Activated CD4-positive, alpha-beta T cell treated with anti-CD3 and anti-CD28 coated beads, Interleukin-2, amount 10 ng/mL, durations not matched to agents 7 days and 5 days (primary cell): ENCODE results near the gene SLC16A2. TPM values are rescaled to one million over a fixed set of nuclear protein-coding genes. Genes with fewer than 3 reads are reported as not detected.
A peak's percentile ranks its signal among the peaks of the same experiment; 100 is the strongest.

Experiments used
- CTCF ChIA-PET: fragments of 350-600 bp; sonication (Branson Sonifier 250); formaldehyde crosslinking; loops from one replicate; lab custom pipeline; 2021; ENCODE audit warnings: antibody characterized with exemption; lab: Charles Lee
- POLR2A ChIA-PET: fragments of 350-600 bp; sonication (Branson Sonifier 250); formaldehyde crosslinking; loops from one replicate; lab custom pipeline; 2021; ENCODE audit warnings: antibody characterized with exemption; lab: Charles Lee
- DNase-seq: peaks from one replicate; pipeline ENCODE4 v3.0.0-alpha.2; 2020
- H3K27ac Mint-ChIP-seq: one replicate; pipeline ENCODE4 v1.8.0; 2021; ENCODE audit warnings: mild to moderate bottlenecking, moderate library complexity, mixed read lengths
- H3K27me3 Mint-ChIP-seq: one replicate; pipeline ENCODE4 v1.8.0; 2021; ENCODE audit warnings: mixed read lengths
- H3K36me3 Mint-ChIP-seq: one replicate; pipeline ENCODE4 v1.8.0; 2021; ENCODE audit warnings: low read depth, mixed read lengths
- H3K4me1 Mint-ChIP-seq: one replicate; pipeline ENCODE4 v1.8.0; 2021; ENCODE audit warnings: mixed read lengths
- H3K4me3 Mint-ChIP-seq: one replicate; pipeline ENCODE4 v1.8.0; 2021; ENCODE audit warnings: mild to moderate bottlenecking, moderate library complexity, mixed read lengths
- H3K9me3 Mint-ChIP-seq: one replicate; pipeline ENCODE4 v1.8.0; 2021; ENCODE audit warnings: mixed read lengths
- total RNA-seq, 2 experiments: library from RNA; stranded (reverse); gene quantifications; one replicate each; pipeline ENCODE4 v1.2.3, GENCODE V29; 2021

The SLC16A2 gene
- total RNA-seq, 2 experiments from 2014 or later, result 0.12 TPM; not detected in 1

GRCh38 chrX:74535408-74536151, 114.3 kb downstream of the SLC16A2 start:
- ChIA-PET CTCF (interaction anchor here (1.3 kb wide), 2 partner anchors 9 to 14 kb away, joined by 3 read pairs; no protein-coding TSS in a partner anchor), POLR2A (no interaction called here)
- peak overlapping the region; percentile 83 for H3K27ac Mint-ChIP-seq
- H3K4me1 Mint-ChIP-seq, result peaks cover 17% of the 10 kb centered on the region
- DNase-seq, result peak; percentile 24
- H3K27me3 Mint-ChIP-seq, result no peaks in the 10 kb centered on the region
- peak overlapping the region; percentile 68 for H3K4me3 Mint-ChIP-seq
- no peaks in the 10 kb centered on the region for H3K9me3 Mint-ChIP-seq
- H3K36me3 Mint-ChIP-seq, result no peaks in the 10 kb centered on the region

GRCh38 chrX:74536152-74536831, 115.0 kb downstream of the SLC16A2 start:
- CTCF ChIA-PET, result interaction anchor here (0.6 to 1.3 kb wide), 2 partner anchors 15 to 354 kb away, joined by 3 read pairs; no protein-coding TSS in a partner anchor

GRCh38 chrX:74536832-74537371, 115.6 kb downstream of the SLC16A2 start:
- peak overlapping the region; percentile 41 for H3K27ac Mint-ChIP-seq
- H3K36me3 Mint-ChIP-seq, result no peaks in the 10 kb centered on the region
- CTCF ChIA-PET, result interaction anchor here (0.5 to 0.6 kb wide), 2 partner anchors 198 to 353 kb away, joined by 3 read pairs; no protein-coding TSS in a partner anchor

More at GRCh38 chrX:74536152-74536831, 115.0 kb downstream of the SLC16A2 start:
- no peaks in the 10 kb centered on the region for H3K9me3 Mint-ChIP-seq
- POLR2A ChIA-PET, result no interaction called here
- peak overlapping the region; percentile 83 for H3K27ac Mint-ChIP-seq
- peak overlapping the region; percentile 68 for H3K4me3 Mint-ChIP-seq
- H3K36me3 Mint-ChIP-seq, result no peaks in the 10 kb centered on the region
- H3K27me3 Mint-ChIP-seq, result no peaks in the 10 kb centered on the region
- H3K4me1 Mint-ChIP-seq, result peaks cover 17% of the 10 kb centered on the region
- peak; percentile 9 for DNase-seq

DNA sequence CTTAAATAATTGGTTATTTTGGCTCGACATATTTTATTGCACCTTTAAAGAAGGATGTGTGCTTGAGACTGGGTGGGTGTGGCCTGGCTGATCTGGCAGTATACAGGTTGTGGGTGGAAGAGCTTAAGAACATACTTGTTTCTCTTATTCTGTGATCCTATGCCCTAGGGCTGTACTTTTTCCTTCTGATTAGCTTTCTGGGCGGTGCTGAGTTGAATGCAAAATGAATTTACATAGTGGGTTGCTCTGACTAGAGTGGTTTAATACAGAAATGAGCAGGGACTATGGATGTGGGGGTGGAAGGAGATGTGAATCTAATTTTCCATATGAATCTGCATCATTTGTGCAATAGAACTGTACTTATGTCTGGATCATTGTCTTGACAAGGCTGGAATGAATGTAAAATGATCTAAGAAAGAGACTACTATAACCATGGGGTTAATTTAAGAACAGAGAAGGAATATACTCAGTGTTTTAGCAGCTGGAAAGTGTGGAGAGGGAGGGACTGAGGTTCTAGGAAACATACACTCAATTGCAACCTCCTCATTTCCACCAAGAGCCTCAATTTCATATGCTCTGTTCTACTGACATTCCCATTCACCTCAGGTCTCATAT, 119.4 kb downstream of the SLC16A2 start:
- Mint-ChIP-seq H3K4me1 (peaks cover 10% of the 10 kb centered on the region), H3K4me3 (no peak overlapping the region), H3K27me3 (no peaks in the 10 kb centered on the region), H3K36me3 (no peaks in the 10 kb centered on the region), H3K27ac (no peak overlapping the region), H3K9me3 (peaks cover 2% of the 10 kb centered on the region)
- ChIA-PET POLR2A (no interaction called here), CTCF (interaction anchor here (1.2 kb wide), 1 partner anchor 10 kb away, joined by 4 read pairs; no protein-coding TSS in a partner anchor)
- DNase-seq, result no peak

More at GRCh38 chrX:74536832-74537371, 115.6 kb downstream of the SLC16A2 start:
- peaks cover 17% of the 10 kb centered on the region for H3K4me1 Mint-ChIP-seq
- POLR2A ChIA-PET, result no interaction called here
- peak overlapping the region; percentile 68 for H3K4me3 Mint-ChIP-seq
- no peak for DNase-seq
- H3K27me3 Mint-ChIP-seq, result no peaks in the 10 kb centered on the region
- H3K9me3 Mint-ChIP-seq, result no peaks in the 10 kb centered on the region

DNA sequence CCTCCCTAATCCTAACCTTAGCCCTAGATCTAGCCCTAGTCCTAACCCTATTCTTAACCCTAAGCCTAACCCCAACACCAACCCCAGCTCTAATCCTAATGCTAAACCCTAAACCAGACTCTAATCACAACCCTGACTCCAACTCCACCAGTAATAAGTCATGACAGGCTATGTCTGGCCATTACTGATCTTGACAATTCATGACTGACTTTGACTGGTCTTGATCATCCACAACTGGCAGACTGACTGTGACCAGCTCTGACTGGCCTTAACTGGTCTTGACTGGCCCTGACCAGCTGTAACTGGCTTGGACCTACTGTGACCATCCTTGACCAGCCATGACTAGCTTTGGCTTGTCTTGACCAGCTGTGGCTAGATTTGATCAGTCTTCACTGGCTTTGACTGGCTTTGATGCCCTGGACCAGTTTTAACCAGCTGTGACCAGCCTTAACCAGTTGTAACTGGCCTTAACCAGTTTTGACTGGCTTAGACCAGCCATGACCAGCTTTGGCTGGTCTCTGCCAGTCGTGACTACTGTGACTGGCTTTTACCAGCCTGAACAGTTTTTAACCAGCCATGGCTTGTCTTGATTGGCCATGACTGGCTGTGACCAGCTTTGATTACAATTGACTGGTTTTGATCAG, 124.7 kb downstream of the SLC16A2 start:
- no peak overlapping the region for H3K4me3 Mint-ChIP-seq
- DNase-seq, result no peak
- H3K27me3 Mint-ChIP-seq, result no peaks in the 10 kb centered on the region
- ChIA-PET POLR2A (no interaction called here), CTCF (no interaction called here)
- H3K27ac Mint-ChIP-seq, result no peak overlapping the region
- H3K4me1 Mint-ChIP-seq, result peaks cover 6% of the 10 kb centered on the region
- peaks cover 2% of the 10 kb centered on the region for H3K9me3 Mint-ChIP-seq
- no peaks in the 10 kb centered on the region for H3K36me3 Mint-ChIP-seq

- no peaks in the 10 kb centered on the region for H3K27me3 Mint-ChIP-seq
- H3K27ac Mint-ChIP-seq, result no peak overlapping the region
- peaks cover 6% of the 10 kb centered on the region for H3K4me1 Mint-ChIP-seq
- peaks cover 2% of the 10 kb centered on the region for H3K9me3 Mint-ChIP-seq
- CTCF ChIA-PET, result interaction anchor here (0.6 to 1.0 kb wide), 3 partner anchors 15 to 90 kb away, joined by 3 to 4 read pairs (median 4); no protein-coding TSS in a partner anchor
- H3K36me3 Mint-ChIP-seq, result no peaks in the 10 kb centered on the region
- DNase-seq, result no peak
- no peak overlapping the region for H3K4me3 Mint-ChIP-seq
- POLR2A ChIA-PET, result no interaction called here
These were observed 125.7 kb downstream of the SLC16A2 start for GRCh38 chrX:74546984-74547383.

GRCh38 chrX:74550295-74550802, 129.1 kb downstream of the SLC16A2 start:
- no peaks in the 10 kb centered on the region for H3K27me3 Mint-ChIP-seq

GRCh38 chrX:74551934-74552333, 130.6 kb downstream of the SLC16A2 start:
- Mint-ChIP-seq H3K27ac (no peak overlapping the region), H3K36me3 (no peaks in the 10 kb centered on the region), H3K27me3 (no peaks in the 10 kb centered on the region), H3K4me1 (peaks cover 6% of the 10 kb centered on the region), H3K4me3 (no peak overlapping the region), H3K9me3 (no peaks in the 10 kb centered on the region)
- CTCF ChIA-PET, result no interaction called here
- POLR2A ChIA-PET, result no interaction called here
- DNase-seq, result no peak

More at GRCh38 chrX:74550295-74550802, 129.1 kb downstream of the SLC16A2 start:
- Mint-ChIP-seq H3K4me1 (peaks cover 6% of the 10 kb centered on the region), H3K4me3 (peak overlapping the region; percentile 23), H3K36me3 (no peaks in the 10 kb centered on the region), H3K9me3 (no peaks in the 10 kb centered on the region), H3K27ac (peak overlapping the region; percentile 10)
- DNase-seq, result peak; percentile 81
- POLR2A ChIA-PET, result no interaction called here
- CTCF ChIA-PET, result interaction anchor here (0.6 to 1.4 kb wide), 3 partner anchors 10 to 111 kb away, joined by 3 to 4 read pairs (median 3); no protein-coding TSS in a partner anchor

DNA sequence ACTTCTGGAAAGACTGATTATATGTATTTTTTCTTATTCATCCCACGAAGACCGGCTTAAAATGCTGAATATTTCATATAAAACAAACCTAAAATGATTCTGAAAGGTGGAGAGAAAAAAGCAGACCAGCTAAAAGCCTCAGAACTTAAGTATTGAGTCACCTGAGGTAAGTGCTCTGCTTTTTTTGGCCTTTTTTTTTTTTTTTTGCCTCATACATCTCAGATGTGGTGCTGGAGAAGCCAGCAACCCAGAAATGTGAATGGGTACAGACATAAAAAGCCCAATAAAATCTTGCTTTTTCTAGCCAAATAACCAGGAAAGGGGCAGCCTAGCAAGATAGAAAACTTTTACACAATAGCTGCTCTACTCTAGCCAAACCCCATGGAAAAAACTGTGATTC, 136.1 kb downstream of the SLC16A2 start:
- Mint-ChIP-seq H3K4me1 (no peaks in the 10 kb centered on the region), H3K9me3 (no peaks in the 10 kb centered on the region), H3K4me3 (no peak overlapping the region), H3K36me3 (no peaks in the 10 kb centered on the region), H3K27me3 (no peaks in the 10 kb centered on the region), H3K27ac (no peak overlapping the region)
- no peak for DNase-seq
- ChIA-PET CTCF (interaction anchor here (0.6 kb wide), 1 partner anchor 265 kb away, joined by 4 read pairs; no protein-coding TSS in a partner anchor), POLR2A (no interaction called here)

DNA sequence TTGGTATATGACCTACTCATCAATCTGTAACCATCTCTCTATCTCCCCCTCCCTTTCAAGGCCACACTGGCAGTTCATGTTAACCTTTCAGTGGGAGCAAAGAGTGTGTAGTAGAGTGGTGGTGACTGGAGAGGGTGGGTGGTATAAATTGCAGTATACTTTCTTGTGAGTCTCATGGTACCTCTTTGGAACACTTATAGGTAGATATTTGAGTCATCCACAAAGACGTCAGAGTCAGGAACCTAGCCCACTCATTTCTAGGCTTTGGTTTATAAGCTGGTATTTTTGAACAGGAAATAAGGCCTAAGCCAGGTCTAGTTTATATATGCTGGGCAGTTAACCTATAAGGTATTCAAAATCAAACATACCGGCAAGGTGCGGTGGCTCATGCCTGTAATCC, 156.8 kb downstream of the SLC16A2 start:
- Mint-ChIP-seq H3K36me3 (peaks cover 9% of the 10 kb centered on the region), H3K4me3 (no peak overlapping the region), H3K27ac (no peak overlapping the region), H3K4me1 (no peaks in the 10 kb centered on the region), H3K9me3 (no peaks in the 10 kb centered on the region), H3K27me3 (no peaks in the 10 kb centered on the region)
- ChIA-PET CTCF (no interaction called here), POLR2A (no interaction called here)
- DNase-seq, result no peak

GRCh38 chrX:74579597-74580198, 158.4 kb downstream of the SLC16A2 start:
- CTCF ChIA-PET, result interaction anchor here (0.6 kb wide), 1 partner anchor 482 kb away, joined by 4 read pairs; no protein-coding TSS in a partner anchor

More at GRCh38 chrX:74579597-74580198, 158.4 kb downstream of the SLC16A2 start:
- peaks cover 17% of the 10 kb centered on the region for H3K36me3 Mint-ChIP-seq
- H3K4me3 Mint-ChIP-seq, result no peak overlapping the region
- H3K27ac Mint-ChIP-seq, result no peak overlapping the region
- no peaks in the 10 kb centered on the region for H3K4me1 Mint-ChIP-seq
- no peaks in the 10 kb centered on the region for H3K9me3 Mint-ChIP-seq
- no peak for DNase-seq
- POLR2A ChIA-PET, result no interaction called here
- H3K27me3 Mint-ChIP-seq, result no peaks in the 10 kb centered on the region
